IPS-20b (cell line): ENCODE results near the gene LIPJ.
A peak's percentile ranks its signal among the peaks of the same experiment; 100 is the strongest.

Experiments
- H3K27ac ChIP-seq: one replicate; pipeline ENCODE4 v1.5.1; 2013; ENCODE audit warnings: low read length
- H3K27me3 ChIP-seq: 2 replicates; pipeline ENCODE4 v1.6.1; 2013; ENCODE audit warnings: mild to moderate bottlenecking, low read length, inconsistent platforms; ENCODE audit not compliant: insufficient read depth
- H3K36me3 ChIP-seq: 2 replicates; pipeline ENCODE4 v1.6.1; 2013; ENCODE audit warnings: low read depth, mild to moderate bottlenecking, inconsistent platforms, low read length, moderate library complexity; ENCODE audit not compliant: insufficient read depth
- H3K4me1 ChIP-seq: 2 replicates; pipeline ENCODE4 v1.6.1; 2013; ENCODE audit warnings: mild to moderate bottlenecking, control low read depth, inconsistent platforms, low read length, moderate library complexity; ENCODE audit not compliant: insufficient read depth
- H3K4me3 ChIP-seq: 2 replicates; pipeline ENCODE4 v1.5.1; 2013; ENCODE audit warnings: mild to moderate bottlenecking, low read length, inconsistent platforms
- H3K9ac ChIP-seq: 2 replicates; pipeline ENCODE4 v1.6.1; 2013; ENCODE audit warnings: low read depth, mild to moderate bottlenecking, inconsistent platforms, low read length, moderate library complexity
- H3K9me3 ChIP-seq: 2 replicates; pipeline ENCODE4 v1.6.1; 2013; ENCODE audit warnings: mild to moderate bottlenecking, low read depth, low read length, inconsistent platforms; ENCODE audit not compliant: insufficient read depth

LIPJ gene

DNA sequence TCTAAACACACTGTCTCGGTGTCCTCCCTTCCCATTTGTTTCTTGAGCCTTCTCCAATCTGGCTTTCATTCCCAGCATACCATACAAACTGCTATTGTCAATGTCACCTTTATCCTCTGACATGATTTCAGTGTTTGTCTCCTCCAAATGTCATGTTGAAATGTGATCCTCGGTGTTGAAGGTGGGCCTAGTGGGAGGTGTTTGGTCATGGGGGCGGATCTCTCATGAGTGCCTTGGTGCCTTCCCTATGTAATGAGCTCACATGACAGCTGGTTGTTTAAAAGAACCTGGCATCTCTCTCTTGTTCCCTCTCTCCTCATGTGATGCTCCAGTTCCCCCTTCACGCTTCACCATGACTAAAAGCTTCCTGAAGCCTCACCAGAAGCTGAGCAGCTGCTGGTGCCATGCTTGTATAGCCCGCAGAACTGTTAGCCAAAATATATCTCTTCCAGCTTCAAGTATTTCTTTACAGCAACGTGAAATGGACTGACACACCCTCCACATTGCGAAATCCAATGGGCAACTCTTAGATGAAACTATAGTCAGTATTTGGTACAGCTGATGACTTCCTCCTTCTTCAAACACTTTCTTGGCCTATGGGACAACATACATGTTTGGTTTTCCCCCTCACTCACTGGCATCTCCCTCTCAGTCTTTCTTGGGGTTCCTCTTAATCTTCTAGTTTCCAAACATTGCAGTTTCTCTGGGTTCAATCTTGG, 31.2 kb upstream of the LIPJ start:
- no peak overlapping the region for H3K4me3 ChIP-seq
- H3K27me3 ChIP-seq, result no peaks in the 10 kb centered on the region
- no peak overlapping the region for H3K27ac ChIP-seq
- H3K36me3 ChIP-seq, result no peaks in the 10 kb centered on the region
- no peak overlapping the region for H3K9ac ChIP-seq
- no peaks in the 10 kb centered on the region for H3K4me1 ChIP-seq
- no peaks in the 10 kb centered on the region for H3K9me3 ChIP-seq

- Histone ChIP-seq H3K4me3 (no peak overlapping the region), H3K9ac (no peak overlapping the region), H3K36me3 (no peaks in the 10 kb centered on the region), H3K9me3 (no peaks in the 10 kb centered on the region), H3K4me1 (no peaks in the 10 kb centered on the region), H3K27ac (no peak overlapping the region), H3K27me3 (no peaks in the 10 kb centered on the region)
Measured at GRCh38 chr10:88557256-88557655, 29.3 kb upstream of the LIPJ start.

GRCh38 chr10:88557658-88558057, 28.9 kb upstream of the LIPJ start:
- H3K4me3 ChIP-seq, result no peak overlapping the region
- no peaks in the 10 kb centered on the region for H3K27me3 ChIP-seq
- no peak overlapping the region for H3K27ac ChIP-seq
- H3K36me3 ChIP-seq, result no peaks in the 10 kb centered on the region
- no peaks in the 10 kb centered on the region for H3K4me1 ChIP-seq
- no peak overlapping the region for H3K9ac ChIP-seq
- H3K9me3 ChIP-seq, result no peaks in the 10 kb centered on the region

GRCh38 chr10:88562152-88562551, 24.4 kb upstream of the LIPJ start:
- Histone ChIP-seq H3K4me1 (no peaks in the 10 kb centered on the region), H3K9me3 (no peaks in the 10 kb centered on the region), H3K4me3 (no peak overlapping the region), H3K27me3 (no peaks in the 10 kb centered on the region), H3K9ac (no peak overlapping the region), H3K36me3 (no peaks in the 10 kb centered on the region), H3K27ac (no peak overlapping the region)

GRCh38 chr10:88565072-88565471, 21.5 kb upstream of the LIPJ start:
- Histone ChIP-seq H3K4me3 (no peak overlapping the region), H3K36me3 (no peaks in the 10 kb centered on the region), H3K9me3 (no peaks in the 10 kb centered on the region), H3K9ac (no peak overlapping the region), H3K27me3 (no peaks in the 10 kb centered on the region), H3K4me1 (no peaks in the 10 kb centered on the region), H3K27ac (no peak overlapping the region)

- Histone ChIP-seq H3K27me3 (peaks cover 9% of the 10 kb centered on the region; the same call in 1 of the 2 replicates), H3K9me3 (no peaks in the 10 kb centered on the region), H3K4me3 (peak overlapping the region; percentile 93; the same call in 1 of the 2 replicates), H3K9ac (peak overlapping the region; percentile 27; the same call in 1 of the 2 replicates), H3K27ac (no peak overlapping the region), H3K4me1 (no peaks in the 10 kb centered on the region), H3K36me3 (no peaks in the 10 kb centered on the region)
Measured at GRCh38 chr10:88582411-88582805, 4.2 kb upstream of the LIPJ start.

- H3K36me3 ChIP-seq, result no peaks in the 10 kb centered on the region
- no peaks in the 10 kb centered on the region for H3K4me1 ChIP-seq
- H3K27ac ChIP-seq, result peak within 1 kb of the TSS; percentile 84
- H3K4me3 ChIP-seq, result peak within 1 kb of the TSS; percentile 93
- no peaks in the 10 kb centered on the region for H3K9me3 ChIP-seq
- H3K9ac ChIP-seq, result peak within 1 kb of the TSS; percentile 91; the same call in 1 of the 2 replicates
- peaks cover 9% of the 10 kb centered on the region; the same call in 1 of the 2 replicates for H3K27me3 ChIP-seq
Measured at GRCh38 chr10:88582806-88583583, 3.6 kb upstream of the LIPJ start, which contains the start of gene RNLS. RNLS (minus strand) TSS chr10:88583318.

GRCh38 chr10:88583584-88583957, 3.0 kb upstream of the LIPJ start:
- H3K27me3 ChIP-seq, result peaks cover 9% of the 10 kb centered on the region; the same call in 1 of the 2 replicates
- peak overlapping the region; percentile 91; the same call in 1 of the 2 replicates for H3K9ac ChIP-seq
- no peaks in the 10 kb centered on the region for H3K36me3 ChIP-seq
- H3K4me1 ChIP-seq, result no peaks in the 10 kb centered on the region
- H3K27ac ChIP-seq, result no peak overlapping the region
- H3K4me3 ChIP-seq, result peak overlapping the region; percentile 93
- H3K9me3 ChIP-seq, result no peaks in the 10 kb centered on the region

GRCh38 chr10:88592381-88592780, 5.8 kb downstream of the LIPJ start:
- no peak overlapping the region for H3K27ac ChIP-seq
- H3K9me3 ChIP-seq, result no peaks in the 10 kb centered on the region
- no peaks in the 10 kb centered on the region for H3K36me3 ChIP-seq
- no peaks in the 10 kb centered on the region for H3K4me1 ChIP-seq
- H3K4me3 ChIP-seq, result no peak overlapping the region
- H3K9ac ChIP-seq, result no peak overlapping the region
- H3K27me3 ChIP-seq, result peaks cover 6% of the 10 kb centered on the region; the same call in 1 of the 2 replicates

DNA sequence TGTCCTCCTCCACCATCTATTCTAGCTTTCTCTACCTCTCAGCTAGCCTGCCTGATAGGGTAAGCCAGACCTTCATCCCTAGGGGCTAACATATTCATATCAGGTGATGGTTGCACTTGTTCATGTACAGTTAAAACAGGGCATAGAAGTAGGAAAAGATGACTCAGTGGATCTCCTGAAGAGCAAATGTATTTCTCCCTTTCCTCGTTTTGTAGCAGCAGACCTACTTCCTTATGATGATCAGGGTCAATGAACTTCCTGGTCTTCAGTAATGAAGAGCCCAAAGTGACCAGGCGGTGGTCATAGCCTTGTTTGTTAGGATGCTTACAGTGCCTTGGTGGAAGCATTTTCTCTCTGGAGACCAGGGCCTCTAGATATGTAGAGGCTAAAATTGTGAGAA, 6.3 kb downstream of the LIPJ start:
- Histone ChIP-seq H3K27ac (no peak overlapping the region), H3K4me3 (no peak overlapping the region), H3K9ac (no peak overlapping the region), H3K9me3 (no peaks in the 10 kb centered on the region), H3K27me3 (peaks cover 6% of the 10 kb centered on the region; the same call in 1 of the 2 replicates), H3K36me3 (no peaks in the 10 kb centered on the region), H3K4me1 (no peaks in the 10 kb centered on the region)

GRCh38 chr10:88594482-88594881, 7.9 kb downstream of the LIPJ start:
- Histone ChIP-seq H3K9ac (no peak overlapping the region), H3K27ac (no peak overlapping the region), H3K36me3 (no peaks in the 10 kb centered on the region), H3K4me3 (no peak overlapping the region), H3K27me3 (peaks cover 6% of the 10 kb centered on the region; the same call in 1 of the 2 replicates), H3K4me1 (no peaks in the 10 kb centered on the region), H3K9me3 (no peaks in the 10 kb centered on the region)

- H3K27ac ChIP-seq, result no peak overlapping the region
- H3K4me3 ChIP-seq, result no peak overlapping the region
- no peaks in the 10 kb centered on the region for H3K4me1 ChIP-seq
- H3K27me3 ChIP-seq, result no peaks in the 10 kb centered on the region; the same call in 1 of the 2 replicates
- no peaks in the 10 kb centered on the region for H3K9me3 ChIP-seq
- no peak overlapping the region for H3K9ac ChIP-seq
- H3K36me3 ChIP-seq, result no peaks in the 10 kb centered on the region
Measured at GRCh38 chr10:88598055-88598454, 11.5 kb downstream of the LIPJ start.
